GM19455 (cell line): ENCODE results near the gene LGALS7.
"Not testable (repeated sequence)": the region's sequence is repeated elsewhere in the genome, so short reads cannot be mapped to it uniquely, and the experiment has no call there.

ENCODE experiments used
- ATAC-seq: cut with Tn5 transposase; IDR thresholded peaks from one replicate; pipeline ENCODE4 v1.9.1; 2021; ENCODE audit not compliant: unreplicated experiment

LGALS7 gene

DNA sequence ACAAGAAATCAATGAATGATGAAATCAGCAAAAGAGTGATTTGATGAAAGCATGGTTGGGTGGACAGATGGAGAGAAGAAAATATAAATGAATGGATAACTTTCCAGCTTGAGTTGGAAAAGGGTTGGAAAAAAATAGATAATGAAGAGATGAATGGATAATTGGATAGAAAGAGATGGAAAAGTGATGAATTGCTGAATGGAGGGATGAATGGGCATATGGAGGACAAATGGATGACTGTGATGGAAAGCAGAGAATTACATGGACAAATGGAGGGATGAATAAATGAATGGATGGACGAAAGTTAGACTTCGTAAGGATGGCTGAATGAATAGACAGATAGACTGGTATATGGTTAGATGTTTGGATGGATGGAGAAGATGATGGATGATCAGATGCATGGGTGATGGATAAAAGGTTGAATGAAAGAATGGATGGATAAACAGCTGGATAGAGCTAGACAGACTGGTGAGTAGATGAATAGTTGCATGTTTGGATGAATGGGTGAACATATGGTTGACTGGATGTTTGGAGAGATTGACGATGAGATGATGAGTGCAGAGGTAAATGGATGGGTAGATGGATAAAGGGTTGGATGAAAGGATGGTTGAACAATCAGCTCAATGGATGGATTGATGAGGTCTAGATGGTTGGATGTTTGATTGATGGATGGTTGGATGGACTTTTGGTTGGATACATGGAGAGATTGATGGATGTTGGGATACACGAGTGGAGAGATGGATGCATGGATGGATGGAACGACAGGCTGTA lies 27.4 kb upstream of the LGALS7 start:
- no peak for ATAC-seq

DNA sequence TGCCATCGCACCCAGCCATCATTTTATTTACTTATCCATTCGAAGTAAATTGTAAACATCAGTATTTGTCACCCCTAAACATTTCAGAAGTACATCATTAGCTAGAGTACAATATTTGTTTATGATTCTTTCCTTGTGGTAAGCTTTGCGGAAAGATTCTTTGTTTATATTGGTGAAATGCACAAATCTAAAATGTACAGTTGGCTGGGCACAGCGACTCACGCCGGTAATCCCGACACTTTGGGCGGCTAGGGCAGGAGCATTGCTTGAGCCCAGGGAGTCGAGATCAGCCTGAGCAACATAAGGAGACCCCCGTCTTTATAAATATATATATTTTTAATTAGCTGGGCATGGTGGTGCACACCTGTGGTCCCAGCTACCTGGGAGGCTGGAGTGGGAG lies 25.8 kb upstream of the LGALS7 start:
- ATAC-seq = no peak

DNA sequence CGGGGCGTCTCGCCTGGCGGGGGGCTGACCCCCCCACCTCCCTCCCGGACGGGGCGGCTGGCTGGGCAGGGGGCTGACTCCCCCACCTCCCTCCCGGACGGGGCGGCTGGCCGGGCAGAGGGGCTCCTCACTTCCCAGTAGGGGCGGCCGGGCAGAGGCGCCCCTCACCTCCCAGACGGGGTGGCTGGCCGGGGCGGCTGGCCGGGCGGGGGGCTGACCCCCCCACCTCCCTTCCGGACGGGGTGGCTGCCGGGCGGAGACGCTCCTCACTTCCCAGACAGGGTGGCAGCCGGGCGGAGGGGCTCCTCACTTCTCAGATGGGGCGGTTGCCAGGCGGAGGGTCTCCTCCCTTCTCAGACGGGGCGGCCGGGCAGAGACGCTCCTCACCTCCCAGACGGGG lies 24.5 kb upstream of the LGALS7 start:
- ATAC-seq = not testable (repeated sequence)

DNA sequence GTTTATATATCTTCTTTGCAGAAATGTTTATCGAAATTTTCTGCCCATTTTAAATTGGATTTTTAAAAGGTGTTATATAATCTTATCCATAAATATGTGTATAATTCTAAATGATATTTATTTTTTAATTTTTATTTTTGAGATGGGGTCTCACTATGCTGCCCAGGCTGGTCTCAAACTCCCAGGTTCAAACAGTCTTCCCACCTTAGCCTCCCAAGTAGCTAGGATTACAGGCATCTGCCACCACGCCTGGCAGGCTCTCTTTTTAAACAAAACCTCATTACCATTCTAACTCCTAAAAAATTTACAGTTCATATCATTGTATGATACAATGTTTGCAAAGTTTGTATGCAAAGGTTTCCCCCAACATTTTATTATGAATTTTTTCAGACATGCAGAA lies 22.8 kb upstream of the LGALS7 start:
- ATAC-seq = no peak

DNA sequence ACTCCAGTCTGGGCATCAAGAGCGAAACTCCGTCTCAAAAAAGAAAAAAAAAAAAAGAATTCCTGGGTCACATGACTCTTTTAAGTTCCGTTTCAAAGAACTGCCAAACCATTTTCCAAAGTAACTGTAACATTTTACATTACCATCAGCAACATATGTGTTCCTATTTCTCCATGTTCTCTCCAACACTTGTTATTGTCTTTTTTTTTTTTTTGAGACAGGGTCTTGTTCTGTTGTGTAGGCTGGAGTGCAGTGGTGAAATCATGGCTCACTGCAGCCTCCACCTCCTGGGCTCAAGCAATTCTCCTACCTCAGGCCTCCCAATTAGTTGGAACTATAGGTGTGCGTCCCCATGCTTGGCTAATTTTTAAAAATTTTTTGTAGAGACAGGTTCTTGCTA lies 22.2 kb upstream of the LGALS7 start:
- ATAC-seq = no peak

DNA sequence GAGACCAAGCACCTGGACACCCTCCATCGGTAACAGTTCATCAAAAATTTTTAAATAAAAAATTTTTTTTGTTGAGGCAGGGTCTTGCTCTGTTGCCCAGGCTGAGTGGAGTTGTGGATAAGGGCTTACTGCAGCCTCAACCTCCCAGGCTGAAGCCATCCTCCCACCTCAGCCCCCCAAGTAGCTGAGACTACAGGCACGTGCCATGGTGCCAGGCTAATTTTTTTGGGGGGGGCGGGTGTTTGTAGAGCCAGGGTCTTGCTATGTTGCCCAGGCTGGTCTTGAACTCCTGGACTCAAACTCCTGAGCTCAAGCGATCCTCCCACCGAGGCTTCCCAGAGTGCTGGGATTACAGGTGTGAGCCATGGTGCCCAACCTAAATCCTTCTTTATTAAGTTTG lies 20.4 kb upstream of the LGALS7 start:
- ATAC-seq = no peak

DNA sequence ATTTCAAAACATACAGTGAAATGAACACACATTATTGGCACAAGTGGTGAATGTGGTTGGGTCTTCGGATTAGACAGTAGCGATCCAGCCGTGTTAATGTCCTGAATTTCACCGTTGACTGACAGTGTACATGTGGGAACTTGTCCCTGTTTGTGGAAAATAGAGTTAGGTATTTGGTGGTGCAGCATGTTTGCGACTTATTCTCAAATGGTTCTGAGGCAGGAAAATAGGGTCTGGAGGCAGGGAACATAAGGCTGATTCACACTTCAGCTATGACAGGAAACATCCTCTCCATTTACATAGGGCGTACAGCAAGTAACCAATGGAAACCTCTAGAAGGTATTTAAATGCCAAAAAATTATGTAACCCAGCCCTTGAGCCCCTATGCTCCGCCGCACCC lies 19.9 kb upstream of the LGALS7 start:
- ATAC-seq = no peak

DNA sequence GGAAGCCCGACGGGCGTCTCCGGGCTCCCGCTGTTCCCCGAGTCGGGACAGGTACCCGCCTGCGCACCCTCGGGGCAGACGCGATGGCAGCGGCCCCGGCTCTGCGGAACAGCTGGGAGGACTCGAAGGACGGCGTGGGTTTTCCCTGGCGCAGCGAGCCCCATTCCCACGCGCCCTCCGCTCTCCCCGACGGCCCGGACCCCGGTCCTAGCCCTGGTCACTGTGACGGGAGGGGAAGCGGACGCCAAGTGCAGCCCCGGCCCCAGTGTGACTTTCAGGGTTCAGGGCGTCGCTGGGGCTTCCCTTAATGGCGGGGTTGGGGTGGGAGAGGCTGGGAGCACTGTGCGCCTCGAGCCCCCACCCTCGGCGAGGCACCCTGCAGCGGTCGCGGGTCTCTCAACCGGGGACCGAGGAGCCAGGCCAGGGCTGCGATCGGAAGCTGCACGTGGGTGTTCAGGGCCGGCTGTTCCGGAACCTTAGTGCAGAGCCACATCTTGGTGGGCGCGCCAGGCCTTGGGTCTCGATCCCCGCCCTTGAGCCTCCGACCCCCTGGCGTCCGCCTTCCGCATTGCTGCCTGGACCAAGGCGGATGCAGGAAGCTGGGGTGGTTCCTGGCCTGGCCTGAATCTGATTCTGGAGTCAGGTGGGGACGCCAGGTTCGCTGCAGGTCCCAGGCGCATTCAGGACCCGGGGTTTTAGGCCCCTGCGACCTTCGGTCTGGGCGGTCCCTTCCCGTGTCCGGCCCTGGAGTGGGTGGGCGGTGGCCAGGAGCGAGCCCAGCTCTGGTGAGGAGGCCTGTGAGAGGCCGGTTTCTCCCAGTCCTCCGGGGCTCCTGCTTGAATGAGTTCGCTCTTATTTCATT lies 19.2 kb upstream of the LGALS7 start:
- no peak for ATAC-seq

DNA sequence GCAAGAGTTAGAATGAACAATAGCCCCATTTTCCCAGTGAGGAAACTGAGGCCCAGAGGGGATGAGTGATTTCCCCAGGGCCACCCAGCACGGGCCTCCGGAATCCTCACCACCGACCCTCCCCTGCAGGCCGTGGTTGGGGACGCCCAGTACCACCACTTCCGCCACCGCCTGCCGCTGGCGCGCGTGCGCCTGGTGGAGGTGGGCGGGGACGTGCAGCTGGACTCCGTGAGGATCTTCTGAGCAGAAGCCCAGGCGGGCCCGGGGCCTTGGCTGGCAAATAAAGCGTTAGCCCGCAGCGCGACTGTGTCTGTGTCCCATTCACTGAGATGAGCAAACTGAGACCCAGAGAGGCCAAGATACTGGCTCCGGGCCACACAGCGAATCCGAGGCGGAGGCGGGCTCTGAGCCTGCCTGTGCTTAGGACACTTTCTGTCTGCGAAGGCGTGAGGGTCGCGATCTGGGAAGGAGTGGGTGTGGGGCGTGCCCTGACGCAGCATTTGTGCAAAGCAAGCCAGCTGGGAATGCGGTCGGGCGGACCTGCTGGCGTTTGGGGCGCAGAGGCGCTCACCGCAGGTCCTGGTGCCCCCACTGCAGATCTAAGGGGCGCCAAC lies 18.2 kb upstream of the LGALS7 start:
- ATAC-seq = not testable (repeated sequence)

DNA sequence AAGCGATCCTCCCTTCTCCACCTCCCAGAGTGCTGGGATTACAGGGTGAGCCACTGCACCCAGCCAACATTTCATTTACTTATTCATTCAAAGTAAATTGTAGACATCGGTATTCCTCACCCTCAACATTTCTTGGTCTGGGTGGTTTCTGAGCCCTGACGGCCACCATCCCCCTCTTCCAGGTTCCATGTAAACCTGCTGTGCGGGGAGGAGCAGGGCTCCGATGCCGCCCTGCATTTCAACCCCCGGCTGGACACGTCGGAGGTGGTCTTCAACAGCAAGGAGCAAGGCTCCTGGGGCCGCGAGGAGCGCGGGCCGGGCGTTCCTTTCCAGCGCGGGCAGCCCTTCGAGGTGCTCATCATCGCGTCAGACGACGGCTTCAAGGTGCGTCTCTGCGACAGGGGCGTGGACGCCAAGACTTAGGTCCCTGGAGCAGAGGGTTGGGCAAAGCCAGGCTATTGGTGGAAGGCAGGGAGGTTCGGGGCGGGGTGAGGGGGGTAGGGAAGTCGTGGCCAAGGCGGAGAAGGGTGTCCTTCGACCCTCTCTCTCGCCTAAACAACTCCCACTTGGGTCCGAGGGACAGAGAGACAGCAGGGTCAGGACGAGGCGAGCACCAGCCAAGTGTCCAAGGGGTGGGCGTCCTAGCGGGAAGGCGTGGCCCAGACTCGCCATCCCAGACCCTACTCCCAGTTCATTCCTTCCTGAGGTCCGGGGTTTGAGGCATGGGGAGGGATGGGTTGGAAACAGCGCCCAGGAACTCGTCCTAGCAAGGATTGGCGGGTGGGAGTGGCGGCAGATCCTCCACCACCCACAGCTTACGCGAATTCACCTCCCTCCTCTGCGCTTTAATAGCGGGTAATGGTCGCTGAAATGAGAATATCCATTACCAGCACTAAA lies 17.4 kb upstream of the LGALS7 start:
- ATAC-seq = not testable (repeated sequence)

DNA sequence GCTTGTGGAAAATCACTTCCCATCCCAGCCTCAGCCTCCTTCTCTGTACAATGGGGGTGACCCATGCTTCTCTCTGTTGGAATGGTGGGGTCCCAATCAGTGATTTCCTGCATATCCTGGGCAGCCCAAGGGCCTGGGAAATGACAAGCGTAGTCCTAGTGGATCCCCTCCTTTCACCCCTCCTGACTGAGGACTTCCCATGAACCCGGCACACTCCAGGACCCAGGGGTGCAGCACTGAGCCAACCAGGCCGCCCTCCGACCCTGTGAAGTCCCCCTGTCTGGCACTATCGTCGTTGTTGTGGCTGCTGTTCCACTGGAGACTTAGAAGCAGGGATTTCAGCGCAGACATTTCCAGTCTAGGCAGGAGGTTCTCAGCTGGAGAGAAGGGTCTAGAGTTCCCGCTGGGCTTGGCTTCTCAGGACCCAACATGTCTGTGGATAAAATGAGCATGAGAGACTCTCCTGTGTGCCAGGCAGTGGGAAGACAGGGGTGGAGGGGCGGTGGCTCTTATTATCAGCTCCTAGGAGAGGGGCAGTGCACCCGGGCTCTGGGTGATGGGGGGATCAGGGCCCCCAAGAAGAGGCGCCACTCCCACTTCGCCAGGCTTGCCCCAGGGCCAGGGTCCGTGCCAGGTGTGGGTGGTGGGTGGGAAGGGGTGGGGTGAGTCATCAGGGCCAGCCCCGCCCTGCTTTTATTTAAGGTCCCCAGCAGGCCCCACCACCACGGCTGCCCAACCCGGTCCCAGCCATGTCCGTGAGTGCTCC lies 15.3 kb upstream of the LGALS7 start, which contains the start of gene LGALS7B:
LGALS7B (plus strand) TSS at position 723 of the 766 bp plus-strand sequence; CDS start at position 750, 27 bp downstream.
- ATAC-seq = no peak

DNA sequence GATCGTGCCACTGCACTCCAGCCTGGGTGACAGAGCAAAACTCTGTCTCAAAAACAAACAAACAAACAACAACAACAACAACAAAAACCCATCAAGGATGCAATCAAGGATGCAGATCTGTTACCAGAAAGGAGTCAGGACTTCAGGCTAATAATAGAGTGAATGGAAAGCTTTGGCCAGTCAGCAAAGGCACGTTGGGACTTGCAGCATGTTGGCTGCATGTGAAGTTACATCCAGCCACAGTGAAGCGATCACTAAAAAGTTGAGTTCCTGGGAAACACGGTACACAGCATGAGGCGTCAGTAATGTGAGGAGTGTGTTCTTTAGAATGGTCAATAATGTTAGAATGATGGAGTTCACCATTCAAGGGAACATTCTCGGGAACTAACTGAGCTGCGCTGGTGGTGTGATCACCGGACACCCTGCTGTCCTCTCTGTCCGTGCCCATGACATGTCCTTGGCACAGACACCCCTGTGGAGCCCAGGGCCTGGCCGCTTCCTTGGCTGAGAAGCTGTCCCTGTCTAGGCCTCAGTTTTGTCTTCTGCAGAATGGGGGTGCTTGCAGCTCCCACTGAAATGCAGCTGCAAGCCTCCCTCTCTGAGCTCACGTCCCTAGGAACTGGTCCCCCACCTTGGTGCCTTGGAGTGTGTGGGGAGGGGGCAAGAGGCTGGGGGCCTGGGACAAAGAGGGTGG lies 13.4 kb upstream of the LGALS7 start:
- ATAC-seq = no peak

DNA sequence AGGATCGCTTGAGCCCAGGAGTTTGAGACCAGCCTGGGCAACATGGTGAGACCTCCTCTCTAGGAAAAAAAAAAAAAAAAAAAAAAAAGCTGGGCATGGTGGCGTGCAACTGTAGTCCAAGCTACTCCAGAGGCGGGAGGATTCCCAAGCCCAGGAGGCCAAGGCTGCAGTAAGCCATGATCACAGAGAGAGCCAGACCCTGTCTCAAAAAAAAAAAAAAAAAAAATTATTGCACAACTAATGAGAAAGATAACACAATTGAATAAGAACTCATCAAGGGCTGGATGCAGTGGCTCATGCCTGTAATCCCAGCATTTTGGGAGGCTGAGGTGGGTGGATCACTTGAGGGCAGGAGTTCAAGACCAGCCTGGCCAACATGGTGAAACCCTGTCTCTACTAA lies 12.7 kb upstream of the LGALS7 start:
- not testable (repeated sequence) for ATAC-seq

DNA sequence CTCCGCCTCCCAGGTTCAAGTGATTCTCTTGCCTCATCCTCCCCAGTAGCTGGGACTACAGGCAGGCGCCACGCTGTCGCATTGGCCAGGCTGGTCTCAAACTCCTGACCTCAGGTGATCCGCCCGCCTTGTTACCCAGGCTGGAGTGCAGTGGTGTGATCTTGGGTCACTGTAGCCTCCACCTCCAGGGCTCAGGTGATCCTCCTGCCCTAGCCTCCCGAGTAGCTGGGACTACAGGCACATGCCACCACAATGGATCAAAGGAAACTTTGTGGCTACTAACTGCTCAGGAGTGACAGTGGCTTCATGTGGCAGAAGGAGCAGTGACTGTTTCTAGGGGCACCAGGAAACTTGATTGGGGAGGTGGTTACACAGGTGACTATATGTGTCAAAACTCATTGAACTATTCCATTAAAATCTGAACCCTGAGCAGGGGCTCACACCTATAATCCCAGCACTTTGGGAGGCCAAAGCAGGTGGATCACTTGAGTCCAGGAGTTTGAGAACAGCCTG lies 11.9 kb upstream of the LGALS7 start:
- no peak for ATAC-seq

DNA sequence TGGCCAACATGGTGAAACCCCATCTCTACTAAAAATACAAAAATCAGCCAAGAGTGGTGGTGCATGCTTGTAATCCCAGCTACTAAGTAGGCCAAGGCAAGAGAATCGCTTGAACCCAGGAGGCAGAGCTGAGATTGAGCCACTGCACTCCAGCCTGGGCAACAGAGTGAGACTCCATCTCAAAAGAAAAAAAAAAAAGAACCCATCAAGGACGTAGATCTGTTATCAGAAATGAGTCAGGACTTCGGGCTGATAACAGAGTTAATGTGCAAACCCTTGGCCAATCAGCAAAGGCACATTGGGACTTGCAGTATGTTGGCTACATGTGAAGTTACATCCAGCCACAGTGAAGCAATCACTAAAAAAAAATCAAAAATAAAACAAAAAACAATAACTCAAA lies 10.9 kb upstream of the LGALS7 start:
- ATAC-seq = no peak

DNA sequence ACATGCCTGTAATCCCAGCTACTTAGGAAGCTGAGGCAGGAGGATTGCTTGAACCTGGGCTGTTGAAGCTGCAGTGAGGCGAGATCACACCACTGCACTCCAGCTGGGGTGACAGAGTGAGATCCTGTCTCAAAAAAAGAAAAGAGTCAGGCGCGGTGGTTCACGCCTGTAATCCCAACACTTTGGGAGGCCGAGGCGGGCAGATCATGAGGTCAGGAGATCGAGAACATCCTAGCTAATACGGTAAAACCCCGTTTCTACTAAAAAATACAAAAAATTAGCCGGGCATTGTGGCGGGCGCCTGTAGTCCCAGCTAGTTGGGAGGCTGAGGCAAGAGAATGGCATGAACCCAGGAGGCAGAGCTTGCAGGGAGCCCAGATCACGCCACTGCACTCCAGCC lies 8.9 kb upstream of the LGALS7 start:
- ATAC-seq = not testable (repeated sequence)

DNA sequence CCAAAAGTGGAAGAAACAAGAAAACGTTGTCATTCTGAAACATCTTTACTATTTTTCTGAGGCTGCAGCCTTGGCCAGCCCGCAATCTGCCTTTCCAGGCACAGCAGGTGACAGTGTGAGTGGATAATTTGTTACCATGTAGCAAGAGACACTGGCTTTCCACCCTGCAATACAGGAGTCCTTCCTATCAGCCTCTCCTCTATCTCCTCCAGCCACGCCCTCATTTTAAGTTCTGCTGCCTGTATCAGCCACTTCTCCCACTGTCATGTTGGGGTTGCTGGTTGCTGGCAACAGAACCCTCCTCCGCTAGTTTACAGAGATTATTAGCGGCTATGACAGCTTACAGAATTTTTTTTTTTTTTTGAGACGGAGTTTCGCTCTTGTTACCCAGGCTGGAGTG lies 7.7 kb upstream of the LGALS7 start:
- ATAC-seq = no peak

DNA sequence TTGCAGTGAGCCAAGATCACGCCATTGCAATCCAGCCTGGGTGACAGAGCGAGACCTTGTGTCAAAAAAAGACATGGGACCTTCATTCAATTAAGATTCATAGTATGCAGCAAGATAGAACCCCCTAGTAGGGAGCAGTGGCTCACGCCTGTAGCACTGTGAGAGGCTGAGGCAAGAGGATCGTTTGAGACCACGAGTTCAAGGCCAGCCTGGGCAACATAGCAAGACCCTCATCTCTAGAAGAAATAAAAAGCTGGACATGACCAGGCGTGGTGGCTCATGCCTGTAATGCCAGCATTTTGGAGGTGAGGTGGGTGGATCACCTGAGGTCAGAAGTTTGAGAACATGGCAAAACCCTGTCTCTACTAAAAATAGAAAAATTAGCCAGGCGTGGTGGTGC lies 7.1 kb upstream of the LGALS7 start:
- no peak for ATAC-seq

DNA sequence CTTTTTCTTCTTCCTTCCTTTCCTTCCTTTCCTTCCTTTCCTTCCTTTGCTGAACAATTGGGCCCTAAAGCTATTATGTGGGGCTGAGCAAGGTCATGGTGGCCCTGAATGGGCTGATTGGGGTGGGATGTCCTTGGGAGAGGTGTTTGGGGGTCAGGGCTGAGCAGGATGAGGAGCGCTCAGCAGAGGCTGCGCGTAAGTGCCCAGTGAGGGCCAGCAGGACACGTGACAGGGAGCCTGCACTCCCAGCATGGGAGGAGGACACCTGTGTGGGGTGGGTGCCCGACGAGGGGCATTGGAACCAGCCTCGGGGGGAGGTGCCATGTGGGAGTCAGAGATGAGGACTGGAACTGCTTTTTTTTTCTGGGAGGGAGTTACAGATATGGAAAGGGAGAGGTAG lies 5.4 kb upstream of the LGALS7 start:
- no peak for ATAC-seq
